Kidney epithelial cell (primary cell): ENCODE data around the gene ZNF567. TPM values are rescaled to one million over a fixed set of nuclear protein-coding genes. Genes with fewer than 3 reads are reported as not detected.

Experiments used
- DNase-seq: peaks from one replicate; pipeline ENCODE4 v3.0.0-alpha.2; 2010; ENCODE audit warnings: low read depth
- H3K27me3 ChIP-seq: 2 replicates; pipeline ENCODE4 v1.6.0; 2011; ENCODE audit warnings: low read length; ENCODE audit not compliant: control insufficient read depth, insufficient read depth
- H3K36me3 ChIP-seq: 2 replicates; pipeline ENCODE4 v1.5.1; 2011; ENCODE audit warnings: low read length; ENCODE audit not compliant: control insufficient read depth, insufficient read depth
- H3K4me3 ChIP-seq: 2 replicates; pipeline ENCODE4 v1.5.1; 2011; ENCODE audit warnings: low read depth, mild to moderate bottlenecking, control low read depth, low read length
- CTCF ChIP-seq: IDR thresholded peaks from 2 replicates; pipeline ENCODE4 v1.5.1; 2011; ENCODE audit warnings: mild to moderate bottlenecking, moderate library complexity, low read length, control low read depth, inconsistent platforms; ENCODE audit not compliant: insufficient read depth, poor library complexity, severe bottlenecking
- total RNA-seq: library from RNA; depleted of rRNA; stranded (reverse); fragments of >200 nt; gene quantifications from 2 replicates; pipeline ENCODE4 v1.2.3, GENCODE V29; 2015

The ZNF567 gene
- 7.7 and 7.9 TPM in 2 replicates for total RNA-seq

GRCh38 chr19:36687214-36688056 lies at the start of gene ZNF567:
Gene ZNF567, plus strand, starts transcription at chr19:36687612. Its CDS starts 7,256 bp downstream, at chr19:36694868.
- TF ChIP-seq CTCF = no peak
- peak within 1 kb of the TSS; percentile 81 for H3K4me3 ChIP-seq
- DNase-seq = peak; percentile 77
- no peaks in the 10 kb centered on the region for H3K27me3 ChIP-seq
- no peaks in the 10 kb centered on the region for H3K36me3 ChIP-seq

- H3K4me3 ChIP-seq = no peak overlapping the region
Measured at GRCh38 chr19:36638862-36639510, 48.4 kb upstream of the ZNF567 start.

GRCh38 chr19:36646746-36647145 lies 40.7 kb upstream of the ZNF567 start:
- DNase-seq = no peak
- Histone ChIP-seq H3K36me3 (no peaks in the 10 kb centered on the region), H3K27me3 (no peaks in the 10 kb centered on the region), H3K4me3 (no peak overlapping the region)
- TF ChIP-seq CTCF = no peak

More at GRCh38 chr19:36638862-36639510, 48.4 kb upstream of the ZNF567 start:
- Histone ChIP-seq H3K36me3 (no peaks in the 10 kb centered on the region), H3K27me3 (no peaks in the 10 kb centered on the region)
- no peak for DNase-seq
- no peak for TF ChIP-seq CTCF

GRCh38 chr19:36652958-36653357 lies 34.5 kb upstream of the ZNF567 start:
- DNase-seq = no peak
- H3K36me3 ChIP-seq = no peaks in the 10 kb centered on the region

GRCh38 chr19:36665832-36666231 lies 21.6 kb upstream of the ZNF567 start:
- Histone ChIP-seq H3K4me3 (peak overlapping the region; percentile 63), H3K36me3 (no peaks in the 10 kb centered on the region), H3K27me3 (no peaks in the 10 kb centered on the region)
- no peak for DNase-seq
- no peak for TF ChIP-seq CTCF

More at GRCh38 chr19:36652958-36653357, 34.5 kb upstream of the ZNF567 start:
- TF ChIP-seq CTCF = no peak
- Histone ChIP-seq H3K27me3 (no peaks in the 10 kb centered on the region), H3K4me3 (no peak overlapping the region)
